Liver (tissue), 3 donors: Measurements from ENCODE around the gene PLEKHA6.

Source experiments
- JUND ChIP-seq, 2 donors: IDR thresholded peaks; 2 replicates each; pipeline ENCODE4 v1.6.1; 2016; ENCODE audit warnings: antibody characterized with exemption in 2 of 2
- SP1 ChIP-seq: IDR thresholded peaks from 2 replicates; pipeline ENCODE4 v1.6.1; 2018; ENCODE audit warnings: antibody characterized with exemption, mild to moderate bottlenecking
- TF ChIP-seq, protein P1 (sequence below): fragments of 150-350 bp; IDR thresholded peaks from 2 replicates; pipeline ENCODE4 v1.5.1; 2017; ENCODE audit warnings: improper control_type of control experiment, low read depth, low read length; ENCODE audit not compliant: missing input control
- donor health status: healthy.
- donor health status: healthy.

- TF ChIP-seq, protein P1, sequence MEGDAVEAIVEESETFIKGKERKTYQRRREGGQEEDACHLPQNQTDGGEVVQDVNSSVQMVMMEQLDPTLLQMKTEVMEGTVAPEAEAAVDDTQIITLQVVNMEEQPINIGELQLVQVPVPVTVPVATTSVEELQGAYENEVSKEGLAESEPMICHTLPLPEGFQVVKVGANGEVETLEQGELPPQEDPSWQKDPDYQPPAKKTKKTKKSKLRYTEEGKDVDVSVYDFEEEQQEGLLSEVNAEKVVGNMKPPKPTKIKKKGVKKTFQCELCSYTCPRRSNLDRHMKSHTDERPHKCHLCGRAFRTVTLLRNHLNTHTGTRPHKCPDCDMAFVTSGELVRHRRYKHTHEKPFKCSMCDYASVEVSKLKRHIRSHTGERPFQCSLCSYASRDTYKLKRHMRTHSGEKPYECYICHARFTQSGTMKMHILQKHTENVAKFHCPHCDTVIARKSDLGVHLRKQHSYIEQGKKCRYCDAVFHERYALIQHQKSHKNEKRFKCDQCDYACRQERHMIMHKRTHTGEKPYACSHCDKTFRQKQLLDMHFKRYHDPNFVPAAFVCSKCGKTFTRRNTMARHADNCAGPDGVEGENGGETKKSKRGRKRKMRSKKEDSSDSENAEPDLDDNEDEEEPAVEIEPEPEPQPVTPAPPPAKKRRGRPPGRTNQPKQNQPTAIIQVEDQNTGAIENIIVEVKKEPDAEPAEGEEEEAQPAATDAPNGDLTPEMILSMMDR = no peak
- no peak for TF ChIP-seq SP1
- TF ChIP-seq JUND (IDR thresholded peaks at IDR 0.05) = no peak
These were observed 167.0 kb downstream of the PLEKHA6 start for GRCh38 chr1:204192589-204193352.
